HG03280 (cell line): ENCODE results near the gene DNMT3L.
"Not testable (repeated sequence)": the region's sequence is repeated elsewhere in the genome, so short reads cannot be mapped to it uniquely, and the experiment has no call there.

Experiments used
- ATAC-seq: cut with Tn5 transposase; IDR thresholded peaks from one replicate; pipeline ENCODE4 v1.9.1; 2021; ENCODE audit warnings: mild to moderate bottlenecking, moderate library complexity; ENCODE audit not compliant: unreplicated experiment

DNMT3L gene

GRCh38 chr21:44249204-44250037, 12.3 kb downstream of the DNMT3L start:
- ATAC-seq = not testable (repeated sequence)

DNA sequence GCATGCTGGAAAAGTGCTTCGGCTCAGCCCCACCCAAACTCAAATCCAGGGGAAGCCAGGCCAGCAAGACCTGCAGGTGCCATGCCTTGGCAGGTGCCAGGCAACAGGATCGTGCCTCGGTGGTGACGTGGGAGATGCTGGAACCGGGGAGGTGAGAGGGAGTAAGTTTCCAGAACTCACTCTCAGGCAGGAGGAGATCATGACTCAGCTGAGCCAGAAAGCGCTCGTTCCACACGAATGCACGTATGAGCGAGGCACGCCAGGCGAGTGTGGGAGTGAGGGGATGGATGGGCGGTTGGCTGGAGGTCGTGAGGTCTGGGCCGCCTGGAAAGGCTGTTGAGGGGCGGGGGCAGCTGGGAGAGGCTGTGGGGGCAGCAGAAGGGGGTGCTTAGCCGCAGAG, 13.8 kb downstream of the DNMT3L start:
- ATAC-seq = not testable (repeated sequence)

GRCh38 chr21:44243980-44244379, 17.7 kb downstream of the DNMT3L start:
- peak; percentile 44 for ATAC-seq

- ATAC-seq = peak; percentile 32
Measured at GRCh38 chr21:44241281-44241680, 20.4 kb downstream of the DNMT3L start.

- peak; percentile 36 for ATAC-seq
Measured at GRCh38 chr21:44240842-44241241, 20.9 kb downstream of the DNMT3L start, which contains the start of gene ICOSLG. Gene ICOSLG, minus strand, starts transcription at chr21:44240943. Its CDS starts 126 bp downstream, at chr21:44240817.

- ATAC-seq = peak; percentile 6
Measured at GRCh38 chr21:44240353-44240752, 21.3 kb downstream of the DNMT3L start.

DNA sequence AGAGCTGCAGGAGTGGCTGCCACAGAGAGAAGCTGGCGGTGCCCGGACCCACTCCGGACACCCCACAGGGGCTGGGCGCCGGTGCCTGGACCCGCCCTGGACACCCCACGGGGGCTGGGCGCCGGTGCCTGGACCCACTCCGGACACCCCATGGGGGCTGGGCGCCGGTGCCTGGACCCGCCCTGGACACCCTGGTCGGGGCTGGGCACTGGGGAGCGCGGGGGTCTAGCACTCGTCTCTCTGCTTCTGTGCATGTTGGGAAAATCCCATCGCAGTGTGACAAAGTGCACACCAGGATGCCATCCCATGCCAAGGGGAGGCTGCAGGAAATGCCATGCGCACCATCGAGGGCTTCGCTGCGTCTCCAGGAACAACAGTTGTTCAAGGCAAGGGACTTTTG, 32.1 kb downstream of the DNMT3L start:
- not testable (repeated sequence) for ATAC-seq

DNA sequence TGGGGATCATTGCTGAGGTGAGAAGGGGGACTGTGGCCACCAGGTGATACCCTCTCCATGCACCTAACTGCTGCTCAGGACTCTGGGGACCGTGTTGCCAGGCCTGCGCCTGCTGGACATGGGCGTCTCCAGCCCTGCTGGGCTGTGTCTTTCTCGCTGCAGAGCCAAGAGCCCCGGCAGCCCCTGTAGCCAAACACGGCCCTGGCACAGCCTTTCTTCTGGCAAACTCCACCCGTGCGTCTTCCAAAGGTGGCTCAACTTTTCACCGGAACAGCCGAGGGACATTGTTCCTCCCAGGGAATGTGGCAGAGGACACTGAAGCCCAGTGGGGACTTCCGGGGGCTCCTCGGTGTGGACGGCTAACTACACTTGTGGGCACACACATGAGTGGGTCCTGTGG, 33.6 kb downstream of the DNMT3L start:
- ATAC-seq = not testable (repeated sequence)

- ATAC-seq = not testable (repeated sequence)
Measured at GRCh38 chr21:44227614-44228013, 34.1 kb downstream of the DNMT3L start.

DNA sequence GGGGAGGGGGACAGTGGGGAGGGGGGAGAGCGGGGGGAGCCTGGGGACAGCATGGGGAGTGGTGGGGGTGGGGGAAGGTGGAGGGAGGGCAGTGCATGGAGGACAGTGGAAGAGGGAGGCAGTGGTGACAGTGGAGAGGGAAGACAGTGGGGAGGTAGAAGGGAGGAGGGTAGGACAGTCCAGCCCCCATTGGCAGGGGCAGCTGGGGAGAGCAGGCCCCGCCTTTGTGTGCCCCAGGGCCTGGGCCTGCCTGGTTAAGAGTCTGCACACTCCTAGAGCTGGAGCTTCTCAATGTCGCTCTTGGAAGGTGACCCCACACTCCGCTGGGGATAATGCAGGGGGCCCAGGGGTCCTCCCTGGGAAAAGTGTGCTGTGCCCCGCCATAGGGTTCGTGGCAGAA, 36.1 kb downstream of the DNMT3L start:
- not testable (repeated sequence) for ATAC-seq

DNA sequence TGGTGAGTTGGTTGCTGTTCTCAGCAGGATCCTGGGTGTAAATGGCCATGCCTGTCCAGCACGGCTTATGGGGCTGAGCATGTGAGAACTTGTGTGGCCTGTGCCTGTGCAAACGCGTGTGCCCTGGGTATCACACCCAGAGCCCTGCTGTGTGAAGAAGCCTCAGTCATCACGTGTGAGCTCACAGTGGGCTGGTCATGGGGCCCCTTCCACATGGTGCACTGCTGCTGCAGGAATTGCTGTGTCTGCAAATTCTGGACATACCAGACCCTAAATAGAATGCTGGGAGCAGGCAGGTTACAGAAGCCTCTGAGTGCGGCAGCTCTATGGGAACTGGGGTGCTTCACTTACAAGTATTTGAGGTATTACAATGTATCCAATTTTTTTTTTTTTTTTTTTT, 38.4 kb downstream of the DNMT3L start:
- not testable (repeated sequence) for ATAC-seq

DNA sequence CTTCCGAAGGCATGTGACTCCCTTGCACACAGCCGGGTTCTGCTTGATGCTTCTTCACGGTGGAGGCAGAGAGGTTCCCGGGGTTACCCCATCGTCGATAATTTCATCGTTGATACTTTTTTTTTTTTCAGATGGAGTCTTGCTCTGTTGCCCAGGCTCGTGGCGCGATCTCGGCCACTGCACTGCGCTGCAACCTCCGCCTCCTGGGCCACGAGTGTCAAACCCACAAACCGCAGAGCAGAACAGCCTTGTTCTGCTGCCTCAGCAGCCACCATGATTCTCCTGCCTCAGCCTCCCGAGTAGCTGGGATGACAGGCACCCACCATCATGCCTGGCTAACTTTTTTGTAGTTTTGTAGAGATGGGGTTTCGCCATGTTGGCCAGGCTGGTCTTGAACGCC, 41.0 kb downstream of the DNMT3L start:
- not testable (repeated sequence) for ATAC-seq

DNA sequence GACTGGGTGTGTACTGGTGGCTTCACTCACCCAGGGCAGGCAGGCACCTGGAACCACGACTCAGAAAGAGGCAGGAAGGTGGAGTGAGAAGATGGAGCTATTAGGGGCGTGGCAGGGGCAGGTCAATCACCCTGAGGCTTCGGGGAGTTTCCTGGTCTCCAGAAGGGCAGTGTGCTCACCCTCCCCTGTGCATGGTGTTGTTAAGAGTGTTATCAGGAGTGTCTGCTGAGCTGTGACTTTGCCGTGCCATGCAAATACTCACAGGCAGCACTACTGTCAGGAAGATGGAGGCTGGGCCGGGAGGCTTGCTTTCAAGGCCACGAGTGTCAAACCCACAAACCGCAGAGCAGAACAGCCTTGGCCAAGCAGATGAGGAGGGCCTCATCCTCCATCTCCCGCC, 43.2 kb downstream of the DNMT3L start:
- not testable (repeated sequence) for ATAC-seq

GRCh38 chr21:44211978-44212377, 49.7 kb downstream of the DNMT3L start:
- not testable (repeated sequence) for ATAC-seq

- not testable (repeated sequence) for ATAC-seq
Measured at GRCh38 chr21:44211574-44211973, 50.1 kb downstream of the DNMT3L start.

DNA sequence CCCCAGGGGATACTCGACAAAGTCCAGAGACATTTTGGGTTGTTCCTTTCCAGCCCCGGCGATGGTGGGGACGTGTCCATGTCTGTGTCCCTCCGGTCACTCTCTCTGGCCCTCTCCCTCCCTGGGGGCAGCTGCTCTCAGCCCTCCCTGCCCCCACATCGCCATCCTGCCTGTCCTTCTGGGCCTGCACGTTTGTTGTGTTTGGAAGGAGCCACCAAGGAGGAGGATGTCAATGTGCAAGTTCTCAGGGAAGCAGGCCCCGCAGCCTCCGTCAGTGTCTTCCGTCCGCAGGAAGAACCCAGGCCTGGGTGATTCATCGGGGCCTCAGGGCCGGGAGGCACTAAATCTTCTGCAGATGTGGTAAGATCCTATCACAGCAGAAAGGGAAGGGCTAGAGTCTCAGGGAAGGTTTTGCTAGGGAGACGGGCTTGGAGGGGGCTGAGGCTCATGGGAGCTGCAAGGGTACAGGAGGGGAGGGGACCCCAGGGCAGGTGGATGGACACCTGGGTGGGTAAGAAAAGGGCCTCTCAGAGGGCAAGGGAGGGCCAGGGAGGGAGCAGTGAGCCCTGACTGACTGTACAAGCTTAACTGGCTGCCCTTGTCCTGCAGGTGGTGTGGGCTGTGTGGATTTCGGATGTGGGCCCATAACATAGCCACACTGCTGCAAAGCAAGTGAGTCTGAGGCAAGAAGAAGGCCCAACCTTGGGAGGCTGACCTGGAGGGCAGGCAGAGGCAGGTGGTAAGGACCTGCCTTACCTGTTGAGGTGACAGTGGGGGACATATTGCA, 53.6 kb downstream of the DNMT3L start:
- not testable (repeated sequence) for ATAC-seq

DNA sequence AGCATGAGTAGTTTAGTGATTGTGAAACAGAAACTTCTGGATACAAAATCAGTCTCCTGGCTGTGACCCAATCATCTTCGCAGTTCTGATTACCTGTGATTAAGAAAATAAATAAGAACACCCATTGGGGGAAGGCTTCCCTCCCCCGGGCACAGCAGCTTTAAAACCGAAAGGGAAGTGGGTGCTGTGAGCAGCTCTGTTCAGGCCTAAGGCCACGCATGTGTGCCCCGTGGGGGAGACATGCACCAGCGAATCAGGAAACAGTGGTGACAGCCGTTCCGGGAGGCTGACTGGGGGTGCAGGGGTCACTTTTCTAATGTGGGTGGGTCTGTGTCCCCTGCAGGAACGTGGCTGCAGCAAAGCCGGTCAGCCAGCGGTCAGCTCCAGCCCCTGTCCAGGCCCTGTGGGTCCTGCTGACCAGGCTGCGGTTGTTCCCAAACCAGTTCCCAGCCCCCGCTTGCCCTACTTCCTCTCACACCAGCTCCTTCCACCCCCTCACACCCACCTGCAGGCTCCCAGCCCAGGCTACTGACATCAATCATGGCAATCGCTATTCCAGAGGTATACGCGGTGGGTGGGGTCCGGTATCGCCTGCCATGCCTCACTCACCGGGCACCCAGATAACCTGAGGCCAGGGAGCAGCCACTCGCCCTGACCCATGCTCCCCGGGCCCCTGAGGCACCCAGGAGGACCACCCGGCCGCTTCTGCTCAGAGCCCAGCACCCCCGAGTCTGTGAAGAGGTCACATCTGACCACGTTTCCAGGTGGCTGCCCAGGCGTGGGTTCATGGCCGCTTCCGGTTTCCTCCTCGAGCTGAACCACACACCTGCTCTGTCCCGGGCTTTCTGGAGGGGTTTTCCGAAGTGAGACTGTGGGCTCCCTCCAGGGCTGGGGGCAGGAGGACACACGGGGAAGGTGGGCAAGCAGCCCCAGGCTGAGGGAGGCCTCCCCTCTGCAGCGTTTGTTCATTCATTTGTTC, 54.7 kb downstream of the DNMT3L start:
- not testable (repeated sequence) for ATAC-seq

DNA sequence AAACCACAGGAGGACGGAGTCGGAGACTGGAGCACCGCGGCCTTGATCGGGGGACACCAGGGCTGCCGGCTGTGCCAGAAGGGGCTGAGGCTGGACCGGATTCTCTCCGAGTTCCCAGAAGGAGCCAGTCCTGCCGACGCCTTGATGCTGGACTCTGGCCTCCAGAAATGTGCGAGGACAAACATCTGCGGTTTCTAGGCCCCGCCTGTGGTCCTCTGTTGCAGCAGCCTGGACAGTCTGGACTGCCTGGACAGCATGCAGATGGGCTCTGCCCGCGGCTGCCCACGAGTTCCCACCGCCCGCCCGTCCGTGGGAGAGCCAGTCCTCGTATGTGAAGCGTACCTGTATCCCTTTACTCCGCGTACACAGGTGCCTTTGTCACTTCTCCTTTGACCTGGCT, 55.5 kb downstream of the DNMT3L start:
- ATAC-seq = not testable (repeated sequence)

GRCh38 chr21:44202590-44203299, 59.0 kb downstream of the DNMT3L start:
- not testable (repeated sequence) for ATAC-seq

DNA sequence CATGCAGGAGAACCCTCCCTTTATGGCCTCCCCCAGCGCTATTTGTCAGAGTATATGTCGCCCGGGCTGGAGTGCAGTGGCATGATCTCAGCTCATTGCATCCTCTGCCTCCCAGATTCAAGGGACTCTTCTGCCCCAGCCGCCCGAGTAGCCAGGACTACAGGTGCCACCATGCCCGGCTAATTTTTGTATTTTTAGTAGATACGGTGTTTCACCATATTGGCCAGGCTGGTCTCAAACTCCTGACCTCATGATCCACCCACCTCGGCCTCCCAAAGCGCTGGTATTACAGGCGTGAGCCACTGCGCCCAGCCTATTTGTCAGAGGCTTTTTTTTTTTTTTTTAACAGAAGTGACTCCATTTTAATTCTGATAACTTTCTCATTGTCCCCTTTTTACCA, 61.7 kb downstream of the DNMT3L start:
- ATAC-seq = not testable (repeated sequence)
